LoVo (cell line): ENCODE data around the gene RNF39.
"Not testable (repeated sequence)": the region's sequence is repeated elsewhere in the genome, so short reads cannot be mapped to it uniquely, and the experiment has no call there.

Source experiments
- DNase-seq: peaks from one replicate; pipeline ENCODE4 v3.0.0-alpha.2; 2016; ENCODE audit warnings: low spot score

RNF39 gene

DNA sequence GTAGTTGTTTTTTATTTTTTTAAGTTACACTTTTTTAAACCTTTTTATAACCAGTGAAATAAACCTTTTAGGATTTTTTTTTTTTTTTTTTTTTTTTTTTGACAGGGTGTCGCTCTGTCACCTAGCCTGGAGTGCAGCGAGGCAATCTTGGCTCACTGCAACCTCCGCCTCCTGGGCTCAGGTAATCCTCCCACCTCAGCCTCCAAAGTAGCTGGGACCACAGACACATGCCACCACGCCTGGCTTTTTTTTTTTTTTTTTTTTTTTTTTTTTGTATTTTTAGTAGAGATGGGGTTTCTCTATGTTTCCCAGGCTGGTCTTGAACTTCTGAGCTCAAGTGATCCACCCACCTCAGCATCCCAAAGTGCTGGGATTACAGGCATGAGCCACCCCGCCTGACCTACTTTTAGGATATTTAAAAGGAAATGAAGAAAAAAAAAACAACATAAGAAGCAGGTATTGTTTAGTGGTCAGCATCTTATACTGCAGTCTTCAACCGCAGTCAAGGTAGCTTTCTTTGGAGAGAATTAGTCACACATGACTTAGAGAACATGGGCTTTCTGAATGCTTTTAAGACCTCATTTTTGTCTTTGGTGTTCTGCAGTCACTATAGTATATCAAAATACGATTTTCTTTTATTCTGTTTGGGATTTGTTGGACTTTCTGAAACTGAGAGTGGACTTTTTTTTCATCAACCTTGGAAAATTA lies 12.9 kb downstream of the RNF39 start:
- no peak for DNase-seq

DNA sequence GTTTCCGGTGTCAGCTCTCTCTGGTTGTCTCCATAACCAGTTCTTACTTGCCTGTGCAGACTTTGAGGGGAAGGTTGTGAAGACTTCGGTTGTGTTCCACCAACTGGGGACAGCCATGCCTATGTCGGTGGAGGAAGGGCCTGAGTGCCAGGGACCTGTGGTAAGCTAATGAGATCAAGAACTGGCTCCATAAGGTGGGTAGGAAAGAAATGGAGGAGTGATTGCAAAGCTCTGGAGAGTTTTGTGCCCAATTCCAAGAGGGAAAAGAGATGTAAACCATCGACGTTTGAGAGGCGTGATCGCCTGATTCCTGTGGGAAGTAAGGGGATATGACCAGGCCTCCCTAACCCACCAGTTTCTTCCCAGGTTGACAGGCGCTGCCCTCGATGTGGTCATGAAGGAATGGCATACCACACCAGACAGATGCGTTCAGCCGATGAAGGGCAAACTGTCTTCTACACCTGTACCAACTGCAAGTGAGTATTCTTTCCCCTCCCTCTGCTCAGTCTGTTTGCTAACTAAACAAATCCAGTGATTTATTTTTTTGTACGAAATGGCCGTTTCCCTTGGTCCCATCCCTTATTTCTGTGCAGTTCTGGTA lies 13.6 kb downstream of the RNF39 start:
- DNase-seq = peak; percentile 15

DNA sequence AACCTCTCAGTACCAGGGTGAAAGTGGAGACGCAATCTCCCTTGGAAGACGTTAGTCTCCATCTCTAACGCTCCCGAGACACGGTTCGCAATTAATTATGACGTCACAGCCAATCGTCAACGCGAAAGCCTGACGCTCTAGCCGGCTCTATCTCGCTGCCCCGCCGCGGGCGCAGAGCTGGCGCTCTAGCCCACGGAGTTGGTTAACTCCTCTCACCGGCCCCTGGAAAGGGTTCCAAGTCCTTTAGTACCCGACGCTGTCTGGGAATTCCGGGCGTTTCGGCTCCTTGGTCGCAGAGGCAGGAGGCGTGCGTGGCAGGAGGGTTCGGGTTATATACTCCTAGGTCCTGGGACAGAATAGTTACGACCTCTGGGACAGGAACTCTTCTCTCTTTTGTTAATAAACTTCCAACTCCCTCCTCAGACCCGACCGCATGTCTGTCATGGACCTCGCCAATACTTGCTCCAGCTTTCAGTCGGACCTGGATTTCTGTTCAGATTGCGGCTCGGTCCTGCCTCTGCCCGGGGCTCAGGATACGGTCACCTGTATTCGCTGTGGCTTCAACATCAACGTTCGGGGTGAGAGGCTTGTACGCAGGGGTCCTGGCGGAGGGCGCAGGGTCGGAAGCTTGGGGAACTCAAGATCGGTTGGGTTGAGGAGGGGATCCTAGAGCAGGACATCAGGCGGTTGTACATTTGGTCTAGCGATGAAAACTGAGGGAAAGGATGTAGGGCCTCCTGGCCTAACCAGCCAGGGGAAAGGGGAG lies 14.3 kb downstream of the RNF39 start, which contains the start of gene POLR1H:
POLR1H (plus strand) TSS at position 174 of the 766 bp plus-strand sequence; CDS start at position 434, 260 bp downstream.
- peak; percentile 97 for DNase-seq

DNA sequence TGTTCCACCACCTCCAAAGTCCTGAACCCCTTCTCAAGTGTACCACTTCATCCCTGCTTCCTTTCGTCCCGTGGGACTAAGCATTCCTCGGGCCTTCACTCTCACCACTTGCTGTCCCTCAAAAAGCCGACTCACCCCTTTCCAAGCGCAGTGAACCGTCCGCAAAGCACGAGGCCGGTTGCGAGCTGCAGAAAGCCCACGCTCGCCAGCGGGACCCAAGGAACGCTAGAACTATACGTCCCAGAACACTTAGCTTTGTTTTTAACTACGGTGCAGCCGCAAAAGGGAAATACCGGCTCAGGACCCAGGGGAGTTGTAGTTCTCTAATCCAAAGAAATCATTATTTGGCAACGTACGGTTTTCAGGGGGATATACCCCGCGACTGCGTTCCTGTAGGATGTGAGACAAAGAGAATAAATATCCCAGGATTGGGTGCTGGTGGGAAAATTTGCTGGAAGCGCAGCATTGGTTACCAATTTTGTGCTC lies 14.9 kb downstream of the RNF39 start:
- DNase-seq = no peak

DNA sequence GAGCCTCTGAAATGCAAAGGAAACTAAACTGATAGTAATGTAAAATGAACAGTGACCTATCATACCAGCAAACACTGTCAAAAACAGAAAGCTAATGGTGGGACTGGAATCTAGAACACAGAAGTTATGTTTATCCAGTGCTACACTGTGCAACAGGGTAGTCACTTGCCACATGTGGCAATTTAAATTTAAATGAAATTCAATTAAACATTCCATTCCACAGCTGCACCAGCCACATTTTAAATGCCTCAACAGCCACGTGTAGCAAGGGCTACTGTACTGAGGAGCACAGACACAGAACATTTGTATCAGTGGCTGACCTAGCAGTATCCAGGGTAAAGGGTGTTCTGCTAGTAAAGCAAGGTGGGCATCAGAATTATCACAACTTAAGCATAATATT lies 20.1 kb downstream of the RNF39 start:
- DNase-seq = no peak

DNA sequence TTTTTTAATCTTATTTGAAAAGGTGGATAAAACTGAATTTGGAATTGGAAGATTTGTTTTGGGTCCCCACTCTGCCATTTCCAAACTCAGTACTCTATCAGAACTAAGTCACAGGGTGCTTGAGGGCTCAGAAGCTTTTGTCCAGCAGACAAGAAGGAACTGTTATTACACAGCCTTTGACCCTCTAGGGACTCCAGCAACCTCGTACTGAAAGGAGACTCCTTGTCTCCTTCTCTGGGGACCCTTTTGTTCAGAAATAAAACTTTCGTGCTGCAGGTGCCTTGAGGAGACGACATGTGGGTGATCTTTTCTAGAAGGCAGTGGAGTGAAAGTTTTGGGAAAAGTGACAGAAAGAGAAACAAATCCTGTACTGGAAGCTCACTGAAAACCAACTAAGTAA lies 21.9 kb downstream of the RNF39 start:
- DNase-seq = no peak

DNA sequence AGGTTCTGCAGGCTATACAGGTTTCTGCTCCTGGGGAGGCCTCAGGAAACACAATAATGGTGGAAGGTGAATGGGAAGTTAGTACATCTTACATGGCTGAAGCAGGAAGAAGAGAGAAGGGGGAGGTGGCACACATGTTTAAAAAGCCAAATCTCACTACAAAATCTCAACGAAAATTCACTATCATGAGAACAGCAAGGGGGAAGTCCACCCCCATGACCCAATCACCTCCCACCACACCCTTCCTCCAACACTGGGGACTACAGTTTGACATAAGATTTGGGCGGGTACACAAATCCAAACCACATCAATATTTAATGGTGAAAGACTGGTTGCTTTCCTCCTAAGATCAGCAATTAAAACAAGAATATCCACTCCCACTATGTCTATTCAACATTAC lies 28.3 kb downstream of the RNF39 start:
- no peak for DNase-seq

DNA sequence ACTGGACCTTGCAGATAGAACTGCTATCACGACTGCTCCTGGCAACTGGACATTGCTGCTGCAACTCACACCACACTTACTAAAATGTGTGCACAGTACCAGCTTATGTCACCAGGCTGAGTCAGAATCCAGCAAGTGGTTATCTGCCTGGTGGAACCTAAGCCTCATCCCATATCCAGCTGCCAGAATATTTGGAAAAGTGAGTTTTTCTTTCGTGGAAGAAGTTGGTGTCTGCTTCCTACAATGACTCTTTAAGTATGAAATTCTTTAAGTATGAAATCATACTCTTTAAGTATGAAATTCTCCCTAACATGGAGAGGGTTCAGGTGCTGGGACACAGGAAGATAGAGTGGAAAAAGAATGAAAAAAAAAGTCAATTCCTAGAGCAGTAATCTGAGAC lies 30.9 kb downstream of the RNF39 start:
- no peak for DNase-seq

DNA sequence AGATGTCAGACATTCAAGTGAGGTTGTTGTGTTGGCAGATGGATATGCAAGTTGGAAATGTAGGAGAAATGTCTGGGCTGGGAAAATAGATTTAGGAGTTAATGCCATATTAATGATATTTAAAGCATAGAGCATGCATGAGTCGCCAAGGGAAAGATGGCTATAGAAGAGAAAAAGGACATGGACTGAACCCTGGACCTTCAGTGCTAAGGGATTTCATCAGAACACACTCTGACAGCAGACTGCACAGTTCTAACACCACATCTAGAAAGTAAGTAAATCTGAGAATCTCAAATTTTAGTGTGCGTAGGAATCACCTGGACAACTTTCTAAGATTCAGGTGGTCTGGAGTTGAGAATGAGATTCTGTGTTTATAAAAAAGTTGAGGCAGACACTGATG lies 31.8 kb downstream of the RNF39 start:
- DNase-seq = no peak

DNA sequence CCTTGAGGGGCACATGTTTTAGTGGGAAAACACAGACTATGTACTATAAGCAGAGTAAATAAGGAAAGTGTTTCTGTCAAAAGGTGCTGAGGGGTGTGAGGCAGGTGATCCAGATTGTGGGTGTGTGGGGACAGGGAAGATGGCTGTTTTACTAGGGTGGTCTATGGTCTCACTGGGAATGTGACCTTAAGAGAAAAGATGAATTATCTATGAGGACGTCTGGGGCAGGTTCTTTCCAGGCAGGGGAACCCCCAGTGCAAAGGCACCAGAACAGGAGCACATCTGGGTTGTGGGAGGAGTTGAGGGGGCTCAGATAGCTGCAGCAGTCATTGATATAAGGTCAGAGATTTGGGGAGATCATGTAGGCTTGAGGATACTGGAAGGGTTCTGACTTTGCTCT lies 32.7 kb downstream of the RNF39 start:
- no peak for DNase-seq

DNA sequence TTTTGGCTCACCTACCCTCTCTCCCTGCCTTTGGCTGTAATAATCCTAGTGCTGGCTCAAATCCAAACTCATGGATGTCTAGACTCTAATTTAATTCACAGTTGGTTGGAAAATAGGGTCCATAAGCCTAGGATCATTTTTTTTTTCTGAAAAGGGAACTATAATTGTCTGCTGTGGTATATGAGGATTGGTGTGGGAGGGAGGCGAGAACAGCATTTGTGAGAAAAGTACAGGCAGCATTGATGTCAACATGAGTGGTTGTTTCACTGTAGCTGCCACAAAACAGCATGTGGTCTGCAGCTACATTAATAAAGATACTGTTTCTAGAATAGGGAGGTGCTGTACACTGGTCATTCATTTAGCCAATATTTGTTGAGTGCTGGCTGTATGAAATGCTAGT lies 33.1 kb downstream of the RNF39 start:
- DNase-seq = no peak

DNA sequence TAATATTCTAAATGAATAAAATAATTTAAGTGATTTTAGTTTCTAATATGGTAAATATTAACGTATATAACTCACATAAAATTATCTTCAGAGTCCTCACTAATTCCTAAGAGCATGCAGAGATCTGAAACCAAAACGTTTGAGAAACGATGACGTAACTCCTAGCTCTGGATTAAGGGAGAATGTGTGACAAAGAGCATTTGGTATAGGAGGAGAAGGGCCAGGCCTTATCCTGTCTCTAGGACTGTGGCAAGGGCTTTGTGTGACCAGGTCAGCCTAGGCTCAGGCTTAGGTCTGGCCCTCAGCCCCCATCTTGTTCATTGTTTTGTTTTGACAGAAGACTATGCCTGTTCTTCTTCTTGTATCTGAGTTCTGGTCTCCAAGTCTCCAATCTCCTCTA lies 33.7 kb downstream of the RNF39 start:
- DNase-seq = no peak

DNA sequence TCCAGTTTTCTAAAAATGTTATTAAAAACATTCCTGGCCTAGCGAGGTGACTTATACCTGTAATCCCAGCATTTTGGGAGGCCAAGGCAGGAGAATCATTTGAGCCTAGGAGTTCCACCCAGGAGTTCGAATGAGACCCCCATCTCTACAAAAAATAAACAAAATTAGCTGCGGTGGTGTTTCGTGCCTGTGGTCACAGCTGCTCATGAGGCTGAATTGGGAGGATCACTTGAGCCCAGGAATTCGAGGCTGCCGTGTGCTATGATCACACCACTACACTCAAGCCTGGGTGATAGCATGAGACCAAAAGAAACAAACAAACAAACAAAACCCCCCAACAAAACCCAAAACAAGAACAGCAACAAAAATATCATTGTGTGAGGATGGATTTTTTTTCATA lies 34.3 kb downstream of the RNF39 start:
- no peak for DNase-seq

DNA sequence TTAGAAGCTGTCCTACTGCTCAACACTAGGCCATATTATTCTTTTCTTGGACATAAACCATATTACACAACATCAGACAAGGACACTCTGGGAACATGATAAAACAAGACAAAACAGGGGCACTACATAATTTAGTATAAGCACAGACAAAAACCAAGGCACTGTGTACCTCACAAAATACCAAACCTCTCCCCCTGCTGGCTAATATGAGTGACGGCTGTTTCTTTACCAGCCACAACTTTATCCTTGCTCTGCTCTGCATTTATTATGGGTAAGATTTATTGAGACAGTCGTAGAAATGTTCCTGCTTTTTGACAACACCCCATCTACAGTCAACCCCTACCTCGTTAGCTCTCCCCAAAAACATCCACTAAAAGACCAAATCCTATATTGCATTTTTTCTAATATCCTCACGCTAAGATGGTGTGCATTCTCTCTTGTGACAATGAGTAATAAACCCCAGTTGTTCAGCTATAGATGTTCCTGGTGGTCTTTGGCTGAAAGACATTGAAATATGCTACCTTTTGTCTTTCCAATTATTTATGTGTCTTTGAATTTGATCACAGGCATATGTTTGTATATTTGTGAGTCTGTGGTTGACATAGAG lies 38.3 kb downstream of the RNF39 start:
- peak; percentile 2 for DNase-seq

DNA sequence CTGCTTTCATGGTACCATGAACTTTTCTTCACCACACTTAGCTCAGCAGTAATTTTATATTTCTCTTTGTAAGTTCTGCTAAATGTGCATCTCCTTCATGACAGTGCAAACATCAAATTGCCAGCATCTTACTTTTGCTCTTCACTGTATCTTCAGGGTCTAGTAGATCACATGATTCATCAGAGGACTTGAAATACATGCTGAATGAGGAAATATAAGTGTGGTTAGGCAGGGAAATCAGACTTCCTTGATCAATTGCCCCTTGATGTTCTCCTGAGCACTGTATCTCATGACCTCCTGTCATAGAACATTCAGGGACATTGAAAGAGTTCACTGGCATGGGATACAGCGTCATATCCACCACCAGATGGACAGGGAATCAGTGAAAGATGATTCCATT lies 39.8 kb downstream of the RNF39 start:
- DNase-seq = no peak

DNA sequence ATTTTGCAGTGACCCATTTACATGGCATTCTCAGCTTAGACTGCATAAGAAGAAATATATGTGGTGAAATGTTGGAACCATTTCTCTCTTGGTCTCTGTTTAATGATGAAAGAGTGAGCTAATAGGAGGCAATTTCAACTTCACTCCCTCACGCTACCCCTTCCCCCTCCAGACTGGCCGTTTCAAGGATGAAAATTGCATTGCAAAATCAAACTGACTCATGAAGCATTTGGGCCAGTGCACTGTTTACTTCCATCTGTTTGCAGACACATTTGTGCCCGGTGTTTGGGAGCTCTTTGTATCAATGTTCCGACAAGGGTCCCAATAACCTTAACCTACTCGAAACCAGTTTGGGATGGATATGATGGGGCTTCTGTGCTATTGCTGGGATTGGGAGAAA lies 42.1 kb downstream of the RNF39 start:
- DNase-seq = not testable (repeated sequence)

DNA sequence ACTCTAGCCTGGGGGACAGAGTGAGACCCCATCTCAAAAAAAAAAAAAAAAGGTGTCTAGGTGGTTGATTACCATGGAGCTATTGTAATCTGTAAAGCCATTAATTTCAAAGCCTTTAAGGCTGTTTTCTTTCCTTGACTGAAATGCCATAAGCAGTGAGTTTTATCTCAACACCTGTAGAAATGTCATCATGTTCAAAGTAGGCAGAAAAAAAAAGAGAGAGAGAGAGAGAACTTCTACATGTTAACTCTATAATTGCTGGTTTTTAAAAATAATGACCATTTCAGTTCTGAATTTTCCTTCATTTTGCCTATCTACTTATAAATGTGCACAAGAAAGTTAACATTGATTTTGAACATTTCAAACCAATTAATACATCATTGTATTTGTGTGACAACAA lies 44.2 kb downstream of the RNF39 start:
- DNase-seq = no peak

DNA sequence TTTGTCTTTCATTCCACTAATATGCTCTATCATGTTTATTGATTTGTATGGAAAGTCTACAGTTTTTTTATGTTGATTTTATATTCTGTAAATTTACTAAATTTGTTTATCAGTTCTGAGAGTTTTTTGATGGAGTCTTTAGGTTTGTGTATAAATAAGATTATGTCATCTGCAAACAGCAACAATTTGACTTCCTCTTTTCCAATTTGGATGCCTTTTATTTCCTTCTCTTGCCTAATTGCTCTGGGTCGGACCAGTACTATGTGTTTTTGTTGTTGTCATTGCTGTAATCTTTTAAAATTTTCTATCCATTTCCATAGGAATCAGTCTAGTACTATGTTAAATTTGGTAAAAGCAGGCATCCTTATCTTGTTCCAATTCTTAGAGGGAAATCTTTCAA lies 46.0 kb downstream of the RNF39 start:
- no peak for DNase-seq

DNA sequence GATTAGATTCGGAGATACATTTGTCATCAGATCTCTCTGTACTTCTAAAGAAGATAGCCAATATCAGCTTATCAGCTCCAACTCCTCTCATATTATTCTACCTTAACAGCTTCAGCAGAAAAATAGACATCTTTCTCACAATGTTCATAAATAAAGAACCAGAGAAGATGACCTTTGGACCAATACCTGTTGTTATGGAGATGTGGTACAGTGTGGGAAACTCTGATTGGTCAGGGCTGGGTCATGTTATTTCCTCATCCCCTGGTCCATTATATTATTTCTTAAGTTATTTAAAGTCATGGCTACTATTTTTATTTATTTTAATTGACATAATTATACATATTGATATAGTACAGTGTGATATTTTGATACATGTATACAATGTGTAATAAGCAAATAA lies 50.4 kb downstream of the RNF39 start:
- no peak for DNase-seq

DNA sequence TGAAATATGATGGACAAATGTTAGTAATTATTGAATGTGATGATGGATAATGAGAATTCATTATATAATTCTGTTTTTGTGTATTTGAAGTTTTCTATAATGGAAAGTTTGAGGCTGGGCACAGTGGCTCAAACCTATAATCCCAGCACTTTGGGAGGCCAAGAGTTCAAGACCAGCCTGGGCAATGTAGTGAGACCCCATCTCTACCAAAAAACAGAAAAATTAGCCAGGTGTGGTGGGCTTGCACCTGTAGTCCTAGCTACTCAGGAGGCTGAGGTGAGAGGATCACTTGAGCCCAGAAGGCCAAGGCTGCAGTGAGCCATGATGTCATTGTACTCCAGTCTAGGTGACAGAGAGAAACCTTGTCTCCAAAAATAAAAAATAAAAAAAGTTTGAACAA lies 52.9 kb downstream of the RNF39 start:
- DNase-seq = not testable (repeated sequence)

DNA sequence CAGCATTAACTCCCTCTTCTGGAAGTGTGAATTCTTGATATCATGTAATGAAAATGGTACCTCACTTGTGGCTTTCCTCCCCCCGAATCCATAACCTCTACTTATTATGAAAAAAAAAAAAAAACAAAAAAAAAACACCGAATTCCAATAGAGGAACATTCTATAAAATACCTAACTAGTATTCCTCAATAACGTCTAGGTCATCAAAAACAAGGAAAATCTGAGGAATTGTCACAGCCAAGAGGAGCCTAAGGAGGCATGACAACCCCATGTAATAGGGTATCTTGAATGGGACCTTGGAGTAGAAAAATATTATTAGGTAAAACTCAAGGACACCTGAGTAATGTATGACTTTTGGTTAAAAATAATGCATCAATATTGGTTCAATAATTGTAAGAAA lies 53.4 kb downstream of the RNF39 start:
- DNase-seq = no peak

DNA sequence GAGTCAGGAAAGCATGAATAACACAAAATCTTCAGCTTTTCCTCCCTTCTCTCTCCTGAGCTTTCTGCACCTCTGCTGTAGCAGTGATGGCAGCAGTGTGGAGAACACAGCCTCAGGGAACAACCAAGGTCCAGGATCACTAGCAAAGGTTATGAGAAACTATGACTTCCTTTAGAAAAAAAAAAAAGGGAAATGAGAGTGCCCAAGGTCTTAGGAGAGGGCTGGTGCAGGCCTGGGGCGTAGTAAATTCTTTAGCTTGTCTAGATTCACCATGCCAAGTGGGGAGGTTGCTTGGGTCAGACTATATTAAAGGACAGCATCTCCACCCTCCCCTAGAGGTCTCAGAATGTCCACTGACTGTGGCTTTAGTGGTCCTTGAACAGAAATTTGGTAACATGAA lies 54.9 kb downstream of the RNF39 start:
- DNase-seq = no peak
